Spleen (tissue), 11 donors: ENCODE data around the gene SRPK1. TPM values are rescaled to one million over a fixed set of nuclear protein-coding genes. Genes with fewer than 3 reads are reported as not detected.

ENCODE experiments used
- DNase-seq: peaks from one replicate; pipeline ENCODE4 v3.0.0-alpha.2; 2020
- H3K27ac ChIP-seq, 8 donors: fragments of 200-600 bp; sonication (generic) in 7 of 8; 1 replicate in 4 of 8; 2 replicates in 4 of 8; pipeline versions ENCODE4 v1.5.0 to v1.8.0; 2016 to 2021; ENCODE audit warnings: inconsistent platforms in 4 of 8, mild to moderate bottlenecking in 4 of 8, moderate library complexity in 1 of 8
- H3K27me3 ChIP-seq, 7 donors: fragments of 200-600 bp; sonication (generic) in 6 of 7; replicated peaks in 1 of 7; 1 replicate in 4 of 7; 2 replicates in 3 of 7; pipeline versions ENCODE4 v1.5.0 to v1.8.0; 2016 to 2021; ENCODE audit warnings: inconsistent platforms in 3 of 7, mild to moderate bottlenecking in 1 of 7
- H3K36me3 ChIP-seq, 6 donors: fragments of 200-600 bp; sonication (generic) in 5 of 6; 1 replicate in 4 of 6; 2 replicates in 2 of 6; pipeline versions ENCODE4 v1.5.0 to v1.8.0; 2016 to 2021; ENCODE audit warnings: inconsistent platforms in 2 of 6
- H3K4me1 ChIP-seq, 6 donors: fragments of 200-600 bp; sonication (generic) in 5 of 6; 1 replicate in 3 of 6; 2 replicates in 3 of 6; pipeline versions ENCODE4 v1.5.0 to v1.8.0; 2016 to 2021; ENCODE audit warnings: inconsistent platforms in 3 of 6
- H3K4me3 ChIP-seq, 8 donors: fragments of 200-600 bp; sonication (generic) in 7 of 8; 1 replicate in 4 of 8; 2 replicates in 4 of 8; pipeline versions ENCODE4 v1.5.0 to v1.8.0; 2016 to 2021; ENCODE audit warnings: inconsistent platforms in 4 of 8, mild to moderate bottlenecking in 4 of 8, moderate library complexity in 2 of 8
- H3K9me3 ChIP-seq, 8 donors: fragments of 200-600 bp; sonication (generic) in 7 of 8; 1 replicate in 4 of 8; 2 replicates in 4 of 8; pipeline versions ENCODE4 v1.5.0 to v1.8.0; 2016 to 2021; ENCODE audit warnings: inconsistent platforms in 4 of 8
- CTCF ChIP-seq, 11 experiments: fragments of 200-600 bp in 7 of 11; fragments of 450-650 bp in 4 of 11; sonication (generic) in 4 of 11; IDR thresholded peaks in 8 of 11; conservative IDR thresholded peaks in 3 of 11; 1 replicate in 7 of 11; 2 replicates in 4 of 11; pipeline versions ENCODE4 v1.4.0 to v1.8.0; 2016 to 2021; ENCODE audit warnings: antibody characterized with exemption in 11 of 11, inconsistent platforms in 4 of 11, mild to moderate bottlenecking in 1 of 11
- POLR2A ChIP-seq, 3 donors: fragments of 450-650 bp; IDR thresholded peaks; one replicate each; pipeline ENCODE4 v1.5.1; 2017; ENCODE audit warnings: antibody characterized with exemption in 3 of 3, mild to moderate bottlenecking in 1 of 3
- POLR2AphosphoS5 ChIP-seq, 3 donors: sonication (generic); formaldehyde crosslinking; IDR thresholded peaks; one replicate each; pipeline ENCODE4 v1.5.1; 2017; ENCODE audit warnings: antibody characterized with exemption in 3 of 3
- WGBS, 5 donors: extraction: QIAGEN DNeasy Blood & Tissue Kit in 3 of 5; methylation state at CpG; one replicate each; pipeline versions ENCODE4 v1.1.5 to v1.1.7; 2013 to 2018; 5-methylcytosine and 5-hydroxymethylcytosine counted together
- intact Hi-C: fragments of 100-400 bp; cut with DNase I; formaldehyde crosslinking; loops from one replicate; pipeline ENCODE4 v1.15.0; 2023; ENCODE audit warnings: low total_unique reads
- polyA plus RNA-seq, 3 donors: library from polyadenylated mRNA; stranded (reverse); fragments of 200-250 nt; gene quantifications; one replicate each; pipeline ENCODE4 v1.2.1, GENCODE V29; 2013
- total RNA-seq, 7 donors: library from RNA; depleted of rRNA in 3 of 7; stranded (reverse); fragments of >200 nt in 3 of 7; fragmentation: NEBNext Ultra II Directional in 4 of 7; extraction: Animal tissue kit (Norgen Biotek cat#: 25700) in 4 of 7; gene quantifications; one replicate each; pipeline versions ENCODE4 v1.1.0 to v1.2.1, GENCODE V29; 2016 to 2021
- donor health status: healthy with polysubstance abuse.
- donor health status: DM: no; HTN: no; CAD: no; lungs with moderate emphysema.
- donor health status: DM: no; HTN: no; CAD: no.
- donor health status: Bipolar disorder and iron deficiency.
- donor health status: healthy.
- donor health status: DM: no; HTN: no; CAD: no.
- donor health status: DM: yes; HTN: yes; CAD: no.

Gene SRPK1
- total and polyA plus RNA-seq, 10 donors, result 8.8 to 140 (median 57.8) TPM

DNA sequence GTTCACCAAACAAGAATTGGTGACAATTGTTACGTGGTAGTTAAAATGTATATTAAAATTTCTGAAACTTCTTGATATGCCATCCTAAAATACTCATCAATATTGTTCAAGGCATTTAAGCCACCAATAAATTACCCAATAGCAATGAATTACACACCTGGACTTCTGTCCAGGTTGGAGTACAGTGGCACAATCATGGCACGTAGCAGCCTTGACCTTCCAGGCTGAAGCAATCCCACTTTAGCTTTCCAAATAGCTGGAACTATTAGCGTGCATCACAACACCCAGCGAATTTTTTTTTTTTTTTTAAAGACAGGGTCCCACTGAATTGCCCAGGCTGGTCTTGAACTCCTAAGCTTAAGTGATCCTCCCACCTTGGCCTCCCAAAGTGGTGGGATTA, 17.2 kb downstream of the SRPK1 start:
- WGBS, 5 donors, result 92 to 99% (median 94%) methylated on average over 4 of the region's 4 CpGs
- intact Hi-C loops, result no loop called here

GRCh38 chr6:35900448-35900847, 20.4 kb downstream of the SRPK1 start:
- intact Hi-C loops, result no loop called here
- 91 to 96% (median 96%) methylated on average over 4 of the region's 4 CpGs for WGBS, 5 donors
- TF ChIP-seq POLR2A (IDR thresholded peaks at IDR 0.05) (no peak), CTCF (IDR thresholded peaks at IDR 0.05 in 8 of 11, conservative IDR thresholded peaks at IDR 0.05 in 3 of 11) (no peak)

More for the DNA sequence above, 17.2 kb downstream of the SRPK1 start:
- H3K9me3 ChIP-seq, result peaks cover 2 to 13% (median 8%) of the 10 kb centered on the region in 8 donors
- no peak overlapping the region for H3K27ac ChIP-seq
- TF ChIP-seq CTCF (IDR thresholded peaks at IDR 0.05 in 8 of 11, conservative IDR thresholded peaks at IDR 0.05 in 3 of 11) (no peak), POLR2AphosphoS5 (IDR thresholded peaks at IDR 0.05) (no peak), POLR2A (IDR thresholded peaks at IDR 0.05) (no peak)
- H3K4me1 ChIP-seq, result peaks cover 0 to 3% (median 0%) of the 10 kb centered on the region in 6 donors
- no peak overlapping the region for H3K4me3 ChIP-seq
- no peak for DNase-seq
- peaks cover 0 to 77% (median 11%) of the 10 kb centered on the region in 6 donors for H3K36me3 ChIP-seq
- H3K27me3 ChIP-seq, result no peaks in the 10 kb centered on the region

DNA sequence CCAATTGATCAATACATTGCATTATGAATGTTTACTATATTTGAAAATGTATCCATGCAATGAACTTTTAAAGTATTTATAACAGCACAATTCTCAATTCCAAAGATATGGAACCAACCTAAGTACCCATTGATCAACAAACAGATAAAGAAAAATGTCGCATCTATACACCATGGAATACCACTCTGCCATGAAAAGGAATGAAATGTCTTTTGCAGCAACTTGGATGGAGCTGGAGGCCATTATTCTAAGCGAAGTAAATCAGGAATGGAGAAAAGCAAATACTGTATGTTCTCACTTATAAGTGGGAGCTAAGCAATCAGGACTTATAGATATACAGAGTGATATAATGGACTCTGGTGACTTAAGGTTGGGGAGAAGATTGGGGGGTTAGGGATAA, 22.9 kb downstream of the SRPK1 start:
- intact Hi-C loops, result no loop called here
- TF ChIP-seq CTCF (IDR thresholded peaks at IDR 0.05 in 8 of 11, conservative IDR thresholded peaks at IDR 0.05 in 3 of 11) (no peak), POLR2AphosphoS5 (IDR thresholded peaks at IDR 0.05) (no peak), POLR2A (IDR thresholded peaks at IDR 0.05) (no peak)
- peaks cover 0 to 67% (median 2%) of the 10 kb centered on the region in 6 donors for H3K36me3 ChIP-seq
- DNase-seq, result no peak
- no peak overlapping the region for H3K4me3 ChIP-seq
- no peaks in the 10 kb centered on the region for H3K9me3 ChIP-seq
- H3K27me3 ChIP-seq, result no peaks in the 10 kb centered on the region
- WGBS, 5 donors, result 95 to 98% (median 96%) methylated on average over 2 of the region's 2 CpGs
- peaks cover 0 to 4% (median 0%) of the 10 kb centered on the region in 6 donors for H3K4me1 ChIP-seq
- H3K27ac ChIP-seq, result no peak overlapping the region

More at GRCh38 chr6:35900448-35900847, 20.4 kb downstream of the SRPK1 start:
- H3K27me3 ChIP-seq, result no peaks in the 10 kb centered on the region
- DNase-seq, result no peak
- H3K27ac ChIP-seq, result no peak overlapping the region
- H3K36me3 ChIP-seq, result peaks cover 0 to 78% (median 11%) of the 10 kb centered on the region in 6 donors
- no peaks in the 10 kb centered on the region for H3K9me3 ChIP-seq
- no peak overlapping the region for H3K4me3 ChIP-seq
- H3K4me1 ChIP-seq, result peaks cover 0 to 6% (median 0%) of the 10 kb centered on the region in 6 donors

- intact Hi-C loops, result no loop called here
- Histone ChIP-seq H3K27me3 (no peaks in the 10 kb centered on the region), H3K36me3 (peaks cover 0 to 63% (median 2%) of the 10 kb centered on the region in 6 donors), H3K4me1 (peaks cover 0 to 4% (median 0%) of the 10 kb centered on the region in 6 donors), H3K4me3 (no peak overlapping the region), H3K9me3 (no peaks in the 10 kb centered on the region), H3K27ac (no peak overlapping the region)
- WGBS, 5 donors, result 96 to 99% (median 98%) methylated on average over 4 of the region's 4 CpGs
- TF ChIP-seq POLR2AphosphoS5 (IDR thresholded peaks at IDR 0.05) (no peak), CTCF (IDR thresholded peaks at IDR 0.05 in 8 of 11, conservative IDR thresholded peaks at IDR 0.05 in 3 of 11) (no peak), POLR2A (IDR thresholded peaks at IDR 0.05) (no peak)
- DNase-seq, result no peak
These were observed 23.4 kb downstream of the SRPK1 start for GRCh38 chr6:35897486-35897885.
